ENCODE measurements around the gene CAPN1.

DNA sequence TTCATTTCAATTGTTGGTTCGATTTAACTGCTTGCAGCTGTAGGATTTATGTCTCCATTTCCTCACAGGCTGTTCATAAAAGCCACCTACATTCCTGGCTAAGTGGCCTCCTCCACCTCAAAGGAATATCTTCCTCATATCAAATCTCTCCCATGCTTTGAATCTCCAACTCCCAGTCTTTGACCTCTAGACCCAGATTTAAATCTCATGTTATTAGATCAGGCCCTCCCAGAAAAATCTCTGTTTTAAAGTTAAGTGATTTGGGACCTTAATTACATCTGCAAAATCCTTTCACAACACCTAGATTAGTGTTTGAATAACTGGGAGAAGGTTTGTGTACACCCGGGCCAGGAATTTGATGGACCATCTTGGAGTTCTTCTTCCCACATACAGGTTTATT is 46.2 kb downstream of the CAPN1 start:
- TF ChIP-seq EZH2 (IDR thresholded peaks at IDR 0.05; ENCODE audit: insufficient read depth, poor library complexity, severe bottlenecking) (no peak), EZH2phosphoT487 (IDR thresholded peaks at IDR 0.05; ENCODE audit: insufficient read depth, low read depth) (no peak)
